ENCODE results near the gene SELENOO. TPM values are rescaled to one million over a fixed set of nuclear protein-coding genes. Genes with fewer than 3 reads are reported as not detected.

The SELENOO gene
- total and polyA plus RNA-seq, 4 donors, result 15.6 to 30.3 (median 24.1) TPM

DNA sequence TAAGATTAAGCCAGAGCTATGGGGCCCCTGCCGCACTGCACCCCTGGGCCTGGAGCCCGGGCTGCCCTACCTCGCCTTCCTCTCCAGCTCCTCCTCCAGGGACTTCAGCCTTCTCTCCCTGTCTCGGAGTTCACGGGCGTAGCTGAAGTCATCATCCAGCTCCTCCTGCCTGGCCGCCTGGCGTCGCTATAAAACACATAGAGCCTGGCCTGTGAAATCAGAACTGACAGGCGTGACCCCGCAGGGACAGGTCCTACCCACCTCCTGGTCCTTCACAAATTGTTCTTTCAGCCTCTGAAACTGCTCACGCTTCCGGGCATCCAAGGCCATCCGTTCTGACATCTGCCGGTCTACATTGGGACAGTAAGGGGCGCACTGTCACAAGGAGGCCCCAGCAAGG is 23.3 kb downstream of the SELENOO start:
- Histone ChIP-seq H3K27ac (ENCODE audit: low read depth in 1 of 2, low read length in 1 of 2) (no peak overlapping the region), H3K27me3 (ENCODE audit: control insufficient read depth in 3 of 3, insufficient read depth in 3 of 3, low read length in 2 of 3) (no peaks in the 10 kb centered on the region), H3K9ac (ENCODE audit: insufficient read depth in 1 of 2, low read length in 2 of 2) (no peak overlapping the region), H3K9me3 (ENCODE audit: control insufficient read depth in 4 of 4, insufficient read depth in 3 of 4, low read length in 3 of 4) (no peaks in the 10 kb centered on the region), H3K36me3 (ENCODE audit: control insufficient read depth in 4 of 4, insufficient read depth in 4 of 4, low read length in 4 of 4) (peaks cover 4 to 87% (median 36%) of the 10 kb centered on the region in 4 donors), H3K4me3 (no peak overlapping the region), H3K4me1 (ENCODE audit: control insufficient read depth in 5 of 5, insufficient read depth in 5 of 5, low read length in 5 of 5) (peaks cover 0 to 3% (median 0%) of the 10 kb centered on the region in 5 donors)
- TF ChIP-seq, protein P1, sequence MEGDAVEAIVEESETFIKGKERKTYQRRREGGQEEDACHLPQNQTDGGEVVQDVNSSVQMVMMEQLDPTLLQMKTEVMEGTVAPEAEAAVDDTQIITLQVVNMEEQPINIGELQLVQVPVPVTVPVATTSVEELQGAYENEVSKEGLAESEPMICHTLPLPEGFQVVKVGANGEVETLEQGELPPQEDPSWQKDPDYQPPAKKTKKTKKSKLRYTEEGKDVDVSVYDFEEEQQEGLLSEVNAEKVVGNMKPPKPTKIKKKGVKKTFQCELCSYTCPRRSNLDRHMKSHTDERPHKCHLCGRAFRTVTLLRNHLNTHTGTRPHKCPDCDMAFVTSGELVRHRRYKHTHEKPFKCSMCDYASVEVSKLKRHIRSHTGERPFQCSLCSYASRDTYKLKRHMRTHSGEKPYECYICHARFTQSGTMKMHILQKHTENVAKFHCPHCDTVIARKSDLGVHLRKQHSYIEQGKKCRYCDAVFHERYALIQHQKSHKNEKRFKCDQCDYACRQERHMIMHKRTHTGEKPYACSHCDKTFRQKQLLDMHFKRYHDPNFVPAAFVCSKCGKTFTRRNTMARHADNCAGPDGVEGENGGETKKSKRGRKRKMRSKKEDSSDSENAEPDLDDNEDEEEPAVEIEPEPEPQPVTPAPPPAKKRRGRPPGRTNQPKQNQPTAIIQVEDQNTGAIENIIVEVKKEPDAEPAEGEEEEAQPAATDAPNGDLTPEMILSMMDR (IDR thresholded peaks at IDR 0.05; ENCODE audit: control extremely low read depth, extremely low read depth), result no peak
- 95% methylated on average over 16 of the region's 16 CpGs for WGBS, 2 donors
- no peak for ATAC-seq (ENCODE audit: insufficient read depth, low FRiP score)
- DNase-seq, result no peak

GRCh38 chr22:50225200-50225969 is 24.6 kb downstream of the SELENOO start:
- WGBS, 2 donors, result 86 to 93% methylated on average over 24 of the region's 24 CpGs
- H3K27ac ChIP-seq (ENCODE audit: low read depth in 1 of 2, low read length in 1 of 2), result no peak overlapping the region
- no peak for ATAC-seq (ENCODE audit: insufficient read depth, low FRiP score)

DNA sequence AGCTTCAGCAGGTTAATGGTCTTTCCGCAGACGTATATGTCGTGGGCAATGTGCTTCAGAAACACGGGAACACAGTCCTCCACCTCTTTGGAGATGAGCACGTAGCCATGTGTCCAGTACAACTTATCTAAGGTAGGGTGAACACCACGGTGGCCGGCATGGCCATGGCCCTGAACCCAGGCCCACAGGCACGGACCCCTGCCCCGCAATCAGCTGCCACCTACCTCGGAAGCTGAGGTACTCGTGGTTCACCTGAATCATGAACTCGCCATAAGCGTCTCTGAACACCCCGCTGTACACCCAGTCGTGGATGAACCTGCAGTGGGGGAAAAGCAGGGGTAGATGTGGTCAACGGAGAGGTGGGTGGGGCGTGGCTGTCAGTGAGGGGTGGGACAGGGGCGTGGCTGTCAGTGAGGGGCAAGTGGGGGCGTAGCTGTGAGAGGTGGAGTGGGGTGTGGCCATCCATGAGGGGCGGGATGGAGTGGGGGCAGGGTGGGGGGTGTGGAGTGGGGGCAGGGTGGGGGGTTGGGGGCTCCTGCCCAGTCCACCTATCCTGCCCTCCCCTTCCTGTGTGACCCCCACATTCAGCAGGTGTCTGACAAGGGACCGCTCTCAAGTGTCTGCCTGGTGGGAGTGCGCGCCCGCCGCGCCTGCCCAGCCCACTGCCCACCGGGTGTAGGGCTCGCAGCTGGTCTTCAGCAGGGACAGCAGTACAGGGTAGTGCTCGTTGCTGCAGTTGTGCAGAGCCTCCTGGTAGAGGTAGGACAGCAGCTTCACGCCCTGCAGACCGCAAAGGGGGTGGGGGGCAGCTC is 25.5 kb downstream of the SELENOO start:
- no peak for ATAC-seq (ENCODE audit: insufficient read depth, low FRiP score)
- no peaks in the 10 kb centered on the region for H3K4me1 ChIP-seq (ENCODE audit: control insufficient read depth in 5 of 5, insufficient read depth in 5 of 5, low read length in 5 of 5)
- no peaks in the 10 kb centered on the region for H3K27me3 ChIP-seq (ENCODE audit: control insufficient read depth in 3 of 3, insufficient read depth in 3 of 3, low read length in 2 of 3)
- TF ChIP-seq, protein P1 (IDR thresholded peaks at IDR 0.05; ENCODE audit: control extremely low read depth, extremely low read depth), result no peak
- H3K9me3 ChIP-seq (ENCODE audit: control insufficient read depth in 4 of 4, insufficient read depth in 3 of 4, low read length in 3 of 4), result no peaks in the 10 kb centered on the region
- no peak overlapping the region for H3K9ac ChIP-seq (ENCODE audit: insufficient read depth in 1 of 2, low read length in 2 of 2)
- no peak overlapping the region for H3K4me3 ChIP-seq
- no peak overlapping the region for H3K27ac ChIP-seq (ENCODE audit: low read depth in 1 of 2, low read length in 1 of 2)
- no peak for DNase-seq
- 95 to 97% methylated on average over 31 of the region's 31 CpGs for WGBS, 2 donors
- peaks cover 4 to 79% (median 29%) of the 10 kb centered on the region in 4 donors for H3K36me3 ChIP-seq (ENCODE audit: control insufficient read depth in 4 of 4, insufficient read depth in 4 of 4, low read length in 4 of 4)

More at GRCh38 chr22:50225200-50225969, 24.6 kb downstream of the SELENOO start:
- Histone ChIP-seq H3K9ac (ENCODE audit: insufficient read depth in 1 of 2, low read length in 2 of 2) (no peak overlapping the region), H3K9me3 (ENCODE audit: control insufficient read depth in 4 of 4, insufficient read depth in 3 of 4, low read length in 3 of 4) (no peaks in the 10 kb centered on the region), H3K36me3 (ENCODE audit: control insufficient read depth in 4 of 4, insufficient read depth in 4 of 4, low read length in 4 of 4) (peaks cover 4 to 87% (median 33%) of the 10 kb centered on the region in 4 donors), H3K4me1 (ENCODE audit: control insufficient read depth in 5 of 5, insufficient read depth in 5 of 5, low read length in 5 of 5) (no peaks in the 10 kb centered on the region), H3K27me3 (ENCODE audit: control insufficient read depth in 3 of 3, insufficient read depth in 3 of 3, low read length in 2 of 3) (no peaks in the 10 kb centered on the region), H3K4me3 (no peak overlapping the region)
- peak; percentile 30 to 53 (median 38) for DNase-seq
- TF ChIP-seq, protein P1 (IDR thresholded peaks at IDR 0.05; ENCODE audit: control extremely low read depth, extremely low read depth), result no peak

Measured in lung (tissue), 12 donors.